AG08396 (cell line): ENCODE data around the gene ARHGAP15.

ENCODE experiments used
- DNase-seq: peaks from one replicate; pipeline ENCODE4 v3.0.0; 2012; ENCODE audit warnings: low spot score, mixed read lengths

Gene ARHGAP15

GRCh38 chr2:143144813-143145455 is 15.7 kb downstream of the ARHGAP15 start:
- no peak for DNase-seq

DNA sequence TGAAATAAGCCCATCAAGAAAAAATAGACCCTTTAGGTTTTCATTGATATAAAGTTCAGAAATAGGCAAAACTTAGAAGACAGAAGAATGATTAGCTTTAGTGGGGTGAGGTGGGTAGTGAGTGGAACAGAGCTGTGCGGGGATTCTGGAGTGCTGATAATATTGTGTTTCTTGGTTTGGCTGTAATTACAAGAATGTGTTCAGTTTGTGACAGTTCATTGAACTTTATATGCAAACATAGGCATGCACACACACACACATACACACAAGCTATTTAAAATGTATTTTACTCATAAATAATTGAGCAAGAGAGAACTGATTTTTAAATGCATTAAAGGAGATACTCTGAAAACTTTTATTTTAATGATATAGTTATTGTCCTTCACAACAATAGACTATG is 17.1 kb downstream of the ARHGAP15 start:
- no peak for DNase-seq

GRCh38 chr2:143146815-143147530 is 17.8 kb downstream of the ARHGAP15 start:
- DNase-seq: no peak

GRCh38 chr2:143148011-143148410 is 18.8 kb downstream of the ARHGAP15 start:
- no peak for DNase-seq

DNA sequence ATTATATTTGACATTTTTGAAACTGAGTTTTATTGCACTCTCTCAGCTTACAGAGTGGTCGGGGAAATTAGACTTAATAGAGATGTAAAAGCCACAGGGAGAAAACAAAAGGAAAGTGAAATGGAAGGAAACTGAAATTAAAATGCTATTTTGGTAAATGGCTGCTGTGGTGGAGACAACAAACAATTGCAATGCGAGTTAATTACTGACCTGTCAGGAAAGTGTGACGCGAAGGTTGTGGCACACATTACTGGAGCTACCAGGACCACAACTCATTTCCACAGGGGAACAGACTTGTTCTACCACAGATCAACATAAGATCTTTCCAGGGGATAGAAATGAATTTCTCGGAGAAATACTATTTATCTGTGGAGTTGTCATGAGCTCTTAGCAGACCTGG is 19.5 kb downstream of the ARHGAP15 start:
- no peak for DNase-seq

DNA sequence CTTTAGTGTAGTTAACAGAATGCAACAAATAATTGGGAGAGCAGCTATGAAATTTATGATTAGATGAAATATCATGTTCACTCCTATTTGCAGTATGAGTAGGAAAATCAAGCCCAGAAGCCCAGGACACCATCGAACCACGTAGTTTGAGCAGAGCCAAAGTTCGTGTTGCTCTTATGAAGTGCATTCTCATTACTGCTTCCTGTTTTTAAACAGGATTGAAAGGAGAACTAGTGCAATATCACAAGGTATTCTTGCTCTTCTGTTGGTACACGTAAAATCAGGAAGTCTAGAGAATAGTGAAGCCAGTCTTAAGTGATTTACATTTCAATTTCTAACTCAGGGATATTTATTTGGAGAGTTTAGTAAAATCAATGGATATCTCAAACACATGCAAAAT is 21.1 kb downstream of the ARHGAP15 start:
- no peak for DNase-seq

- no peak for DNase-seq
Observed at GRCh38 chr2:143151111-143151752, 22.0 kb downstream of the ARHGAP15 start.

- no peak for DNase-seq
Observed at GRCh38 chr2:143152219-143152618, 23.0 kb downstream of the ARHGAP15 start.

- DNase-seq: no peak
Observed at GRCh38 chr2:143152637-143153036, 23.4 kb downstream of the ARHGAP15 start.

GRCh38 chr2:143155661-143156060 is 26.4 kb downstream of the ARHGAP15 start:
- DNase-seq: no peak

DNA sequence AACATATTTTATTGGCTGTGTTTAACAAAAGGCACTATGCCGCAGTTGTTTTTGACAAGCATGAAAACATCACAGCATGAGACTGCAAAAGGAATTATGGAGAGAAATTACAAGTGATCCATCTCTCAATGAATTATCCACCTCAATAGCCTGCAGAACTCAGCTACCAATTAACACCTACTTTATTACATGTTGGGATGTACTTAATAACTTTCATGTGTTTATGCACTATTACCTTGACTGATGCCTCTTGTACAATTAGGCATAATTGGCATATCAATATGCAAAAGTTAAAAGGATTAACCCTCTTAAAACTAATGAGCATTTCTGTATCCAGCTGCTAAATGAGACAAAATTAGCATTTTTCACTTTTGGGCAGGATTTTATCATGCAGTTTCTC is 27.8 kb downstream of the ARHGAP15 start:
- no peak for DNase-seq

GRCh38 chr2:143157418-143157817 is 28.2 kb downstream of the ARHGAP15 start:
- DNase-seq: no peak

- no peak for DNase-seq
Observed at GRCh38 chr2:143158098-143158497, 28.9 kb downstream of the ARHGAP15 start.

GRCh38 chr2:143158551-143159485 is 29.6 kb downstream of the ARHGAP15 start:
- no peak for DNase-seq

GRCh38 chr2:143159486-143159840 is 30.2 kb downstream of the ARHGAP15 start:
- DNase-seq: no peak

DNA sequence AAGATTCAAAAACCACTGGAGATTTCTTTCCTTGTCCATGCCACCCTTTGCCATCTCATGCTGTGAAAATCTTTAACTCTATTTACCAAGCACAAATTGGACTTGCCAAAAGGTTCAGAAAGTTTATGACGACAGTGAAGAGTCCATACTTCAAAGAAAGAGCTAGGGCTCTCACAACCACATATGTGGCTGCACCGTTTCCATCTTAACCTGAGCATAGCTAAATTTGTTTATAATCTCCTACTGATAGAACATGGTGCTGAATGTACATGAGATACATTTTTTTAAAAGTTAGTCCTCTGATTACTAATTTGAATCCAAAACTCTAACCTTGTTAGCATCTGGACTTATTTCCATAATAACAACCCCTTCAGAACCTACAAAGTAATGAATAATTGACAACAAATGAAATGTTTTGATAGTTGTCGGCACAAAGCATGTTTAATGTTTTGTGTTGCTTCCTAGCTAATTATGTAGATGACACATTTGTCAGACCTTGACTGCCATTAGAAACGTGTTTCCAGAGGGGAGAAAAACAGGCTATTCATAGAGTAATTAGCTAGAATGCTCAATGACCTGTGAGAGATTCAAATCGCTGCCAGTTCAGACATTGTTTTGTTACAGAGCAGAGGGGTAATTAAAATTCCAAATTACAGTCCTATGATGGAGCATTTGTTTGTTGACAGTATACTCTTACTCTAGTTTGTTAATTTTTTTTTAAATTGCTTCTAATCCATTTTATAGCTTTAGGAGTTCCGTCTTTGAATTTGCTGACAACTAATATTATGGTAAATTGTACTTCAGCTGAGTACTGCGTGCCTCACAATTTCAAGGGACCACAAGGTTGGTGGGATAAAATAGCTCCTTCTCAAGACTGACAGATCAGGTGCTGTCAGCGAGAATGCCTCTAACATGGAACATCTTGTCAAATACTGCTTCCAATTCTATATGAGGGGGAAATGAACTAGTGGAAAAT is 31.8 kb downstream of the ARHGAP15 start:
- DNase-seq: no peak

DNA sequence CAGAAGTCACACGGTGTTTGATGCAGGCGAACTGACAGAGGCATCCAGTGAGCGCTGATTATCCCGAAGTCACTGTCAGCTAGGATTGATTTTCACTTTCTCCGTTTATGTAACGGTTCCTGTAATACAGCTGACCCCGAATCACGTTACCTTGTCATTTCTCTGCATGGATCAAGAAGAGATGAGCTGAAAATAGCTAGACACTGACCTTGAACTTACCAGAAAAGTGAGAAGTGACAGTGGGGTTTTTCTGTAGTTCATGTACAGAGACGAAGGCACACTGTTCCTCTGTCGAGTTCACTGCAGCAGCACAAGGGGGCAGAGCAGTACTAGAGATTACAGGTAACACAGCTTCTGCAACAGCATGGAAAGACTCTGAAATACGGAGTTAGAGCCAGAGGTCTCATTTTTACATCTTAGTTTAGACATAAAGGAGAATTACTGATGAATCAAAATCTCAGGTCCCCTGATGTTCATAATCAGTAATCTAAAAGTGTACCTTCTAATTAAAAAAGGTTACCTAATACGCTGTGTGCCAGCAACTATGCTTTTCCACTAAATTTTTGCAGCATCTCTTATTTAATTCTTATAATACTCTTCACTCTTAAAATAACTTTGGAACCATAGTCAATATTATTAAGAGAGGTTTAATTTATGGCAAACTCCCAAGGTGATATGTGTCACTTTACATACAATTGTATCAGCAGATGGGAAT is 33.1 kb downstream of the ARHGAP15 start:
- DNase-seq: peak; percentile 16

- no peak for DNase-seq
Observed at GRCh38 chr2:143162997-143163396, 33.8 kb downstream of the ARHGAP15 start.

- no peak for DNase-seq
Observed at GRCh38 chr2:143163499-143163898, 34.3 kb downstream of the ARHGAP15 start.

- no peak for DNase-seq
Observed at GRCh38 chr2:143165291-143165690, 36.1 kb downstream of the ARHGAP15 start.
